HG02885 (cell line): ENCODE results near the gene ARHGAP9.

Experiments
- ATAC-seq: cut with Tn5 transposase; IDR thresholded peaks from one replicate; pipeline ENCODE4 v1.9.1; 2021; ENCODE audit warnings: mild to moderate bottlenecking; ENCODE audit not compliant: unreplicated experiment, poor library complexity

Gene ARHGAP9

DNA sequence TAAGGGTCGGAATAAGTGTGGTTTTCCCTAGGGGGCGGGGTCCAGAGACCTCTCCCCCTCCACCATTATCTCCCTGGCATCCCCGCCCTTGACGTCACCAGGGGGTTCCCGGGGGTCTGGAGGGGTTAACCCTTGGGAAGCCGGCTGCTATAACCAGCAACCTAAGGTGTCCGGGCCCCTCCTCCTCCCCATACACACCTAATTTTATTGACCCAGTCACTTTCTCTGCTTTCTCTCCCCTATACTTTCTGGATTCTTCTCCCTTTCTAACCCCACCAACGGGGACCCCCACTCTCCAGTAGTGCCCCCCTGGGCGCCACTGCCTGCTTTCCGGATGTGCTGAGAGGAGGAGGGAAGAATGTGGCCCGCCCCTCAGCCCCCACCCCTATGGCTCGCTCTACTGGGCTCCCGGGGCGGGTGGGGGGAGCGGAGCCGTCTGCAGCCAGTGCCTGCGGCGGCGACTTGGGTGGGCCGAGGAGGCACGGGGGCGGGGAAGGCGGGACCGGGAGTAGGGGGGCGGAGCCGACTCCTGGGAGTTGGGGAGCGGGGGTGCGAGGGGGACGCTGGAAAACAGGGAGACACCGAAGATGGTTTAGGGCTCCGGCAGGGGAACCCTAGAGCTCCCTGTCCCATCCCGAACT is 18.3 kb downstream of the ARHGAP9 start:
- no peak for ATAC-seq

DNA sequence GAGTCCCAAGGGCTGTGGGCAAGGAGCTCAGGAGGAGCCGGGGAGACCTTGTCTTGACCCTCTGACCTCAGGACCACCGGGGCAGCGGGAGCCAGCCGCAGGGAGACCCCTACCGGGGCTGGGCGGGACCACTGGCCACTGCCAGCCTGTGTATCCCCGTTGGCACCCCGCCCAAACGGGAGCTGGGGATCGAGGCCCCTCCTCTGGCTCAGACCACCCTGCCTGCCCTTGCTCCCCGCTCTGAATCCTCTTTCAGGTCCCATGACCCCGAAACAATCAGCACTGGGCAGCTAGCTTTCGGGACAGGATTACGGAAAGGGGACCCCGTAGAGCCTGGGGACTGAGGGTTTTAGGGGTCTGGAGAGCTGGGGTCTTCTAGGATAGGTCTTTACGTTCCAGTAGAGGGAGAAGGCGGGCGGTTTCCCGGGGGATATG is 18.8 kb downstream of the ARHGAP9 start:
- ATAC-seq, result no peak

DNA sequence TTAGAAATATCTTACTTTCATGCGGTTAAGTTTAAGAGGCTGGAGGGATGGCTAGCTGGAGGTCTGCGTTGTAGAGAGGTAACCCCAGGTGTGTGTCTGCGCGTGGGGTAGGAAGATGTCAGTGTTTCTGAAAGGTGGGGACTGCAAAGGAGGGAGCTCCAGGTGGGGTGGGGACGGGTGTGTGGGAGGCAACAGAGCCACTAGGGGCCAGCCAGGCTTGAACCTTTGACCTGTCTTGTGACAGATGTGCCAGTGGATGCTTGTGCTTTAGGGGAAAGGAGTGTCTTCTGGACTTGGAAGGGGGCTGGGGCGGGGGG is 19.2 kb downstream of the ARHGAP9 start:
- ATAC-seq, result no peak

DNA sequence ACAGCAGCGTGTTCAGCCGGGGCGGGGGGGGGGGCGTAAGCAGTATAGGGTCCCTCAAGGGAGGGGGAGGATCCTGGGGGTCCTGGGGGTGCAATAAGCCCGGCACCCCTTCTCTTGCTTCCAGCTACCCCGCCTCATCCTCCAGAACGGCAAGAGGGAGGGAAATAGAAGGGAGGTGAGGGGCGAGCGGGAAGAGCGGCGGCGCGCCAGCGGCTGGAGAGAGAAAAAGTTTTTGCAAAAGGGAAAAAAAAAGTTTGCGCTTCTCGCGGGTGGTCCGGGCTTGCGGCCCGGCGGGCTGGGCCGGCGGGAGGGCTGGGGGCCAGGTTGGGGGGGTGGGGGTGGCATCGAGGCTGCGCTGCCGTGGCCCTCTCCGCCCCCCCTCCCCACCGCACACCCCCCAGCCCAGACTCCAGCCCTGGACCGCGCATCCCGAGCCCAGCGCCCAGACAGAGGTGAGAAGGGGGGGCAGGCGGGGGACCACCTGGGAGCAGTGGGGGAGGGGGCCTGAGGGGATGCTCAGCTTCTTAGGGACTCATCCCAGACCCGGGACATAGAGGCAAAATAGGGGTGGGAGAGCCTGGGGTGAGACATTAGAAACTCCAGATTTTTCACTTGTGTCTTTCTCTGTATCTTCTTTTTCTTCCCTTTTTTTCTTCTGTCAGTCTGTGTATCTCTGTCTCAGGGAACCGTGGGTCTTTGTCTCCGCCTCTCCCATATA is 19.8 kb downstream of the ARHGAP9 start, which contains the start of gene GLI1:
Gene GLI1, plus strand, starts transcription at position 36 of the 718 bp plus-strand sequence. CDS start 3,907 bp downstream, outside the sequence.
- ATAC-seq, result no peak

DNA sequence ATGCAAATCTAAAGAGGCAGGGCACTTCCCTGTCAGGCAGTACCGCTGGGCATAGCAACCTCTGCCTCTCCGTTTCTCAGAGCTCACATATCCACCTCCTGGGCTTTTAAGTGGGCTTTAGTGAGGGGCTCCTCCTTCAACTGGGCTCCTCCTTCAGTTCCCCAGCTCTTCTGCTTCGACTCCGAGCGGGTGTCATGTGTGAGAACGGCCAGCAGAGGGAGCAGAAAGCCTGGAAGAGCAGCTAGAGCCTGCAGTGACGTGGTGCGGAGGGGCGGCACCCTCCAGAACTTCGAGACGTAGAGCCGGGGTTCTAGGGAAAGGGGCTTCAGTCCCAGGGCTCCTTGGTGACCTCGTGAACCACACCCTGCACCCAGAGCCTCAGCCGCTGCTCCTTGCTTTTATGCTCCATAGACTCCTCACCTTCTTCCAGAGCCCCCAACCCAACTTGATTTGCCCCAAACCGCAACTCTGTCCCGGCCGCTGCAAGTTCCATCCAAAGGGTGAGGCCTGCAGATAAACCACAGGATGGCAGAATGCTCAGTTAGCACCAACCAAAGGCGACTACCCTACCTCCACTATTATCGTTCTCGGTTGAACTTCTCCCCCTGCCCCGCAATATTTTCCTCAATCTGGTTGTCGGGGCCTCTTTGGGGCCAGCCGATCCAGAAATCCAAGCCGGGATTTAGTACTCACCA is 20.5 kb downstream of the ARHGAP9 start:
- ATAC-seq, result peak; percentile 60

DNA sequence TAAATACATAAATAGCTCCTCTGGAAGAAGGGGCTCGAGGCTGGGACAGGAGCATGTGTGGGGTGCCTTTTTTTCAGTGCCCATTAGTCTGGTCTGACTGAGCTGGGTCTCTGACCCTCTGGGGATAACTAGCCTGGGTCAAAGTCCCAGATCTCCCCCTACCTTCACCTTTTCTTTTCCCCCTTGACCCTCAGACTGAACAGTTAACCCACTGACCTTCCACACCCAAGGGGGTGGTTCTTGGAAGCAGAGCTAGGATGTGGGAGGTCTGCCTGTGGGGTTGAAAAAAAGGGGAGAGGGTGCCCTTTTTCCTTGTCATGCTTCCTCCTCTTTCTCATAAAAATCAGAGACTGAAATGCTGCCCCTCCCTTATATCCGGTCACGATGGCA is 21.0 kb downstream of the ARHGAP9 start:
- ATAC-seq, result no peak

DNA sequence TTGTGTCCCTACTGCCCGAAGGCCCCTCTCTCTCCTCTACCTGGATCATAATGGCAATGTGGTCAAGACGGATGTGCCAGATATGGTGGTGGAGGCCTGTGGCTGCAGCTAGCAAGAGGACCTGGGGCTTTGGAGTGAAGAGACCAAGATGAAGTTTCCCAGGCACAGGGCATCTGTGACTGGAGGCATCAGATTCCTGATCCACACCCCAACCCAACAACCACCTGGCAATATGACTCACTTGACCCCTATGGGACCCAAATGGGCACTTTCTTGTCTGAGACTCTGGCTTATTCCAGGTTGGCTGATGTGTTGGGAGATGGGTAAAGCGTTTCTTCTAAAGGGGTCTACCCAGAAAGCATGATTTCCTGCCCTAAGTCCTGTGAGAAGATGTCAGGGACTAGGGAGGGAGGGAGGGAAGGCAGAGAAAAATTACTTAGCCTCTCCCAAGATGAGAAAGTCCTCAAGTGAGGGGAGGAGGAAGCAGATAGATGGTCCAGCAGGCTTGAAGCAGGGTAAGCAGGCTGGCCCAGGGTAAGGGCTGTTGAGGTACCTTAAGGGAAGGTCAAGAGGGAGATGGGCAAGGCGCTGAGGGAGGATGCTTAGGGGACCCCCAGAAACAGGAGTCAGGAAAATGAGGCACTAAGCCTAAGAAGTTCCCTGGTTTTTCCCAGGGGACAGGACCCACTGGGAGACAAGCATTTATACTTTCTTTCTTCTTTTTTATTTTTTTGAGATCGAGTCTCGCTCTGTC is 22.8 kb downstream of the ARHGAP9 start:
- ATAC-seq, result no peak

DNA sequence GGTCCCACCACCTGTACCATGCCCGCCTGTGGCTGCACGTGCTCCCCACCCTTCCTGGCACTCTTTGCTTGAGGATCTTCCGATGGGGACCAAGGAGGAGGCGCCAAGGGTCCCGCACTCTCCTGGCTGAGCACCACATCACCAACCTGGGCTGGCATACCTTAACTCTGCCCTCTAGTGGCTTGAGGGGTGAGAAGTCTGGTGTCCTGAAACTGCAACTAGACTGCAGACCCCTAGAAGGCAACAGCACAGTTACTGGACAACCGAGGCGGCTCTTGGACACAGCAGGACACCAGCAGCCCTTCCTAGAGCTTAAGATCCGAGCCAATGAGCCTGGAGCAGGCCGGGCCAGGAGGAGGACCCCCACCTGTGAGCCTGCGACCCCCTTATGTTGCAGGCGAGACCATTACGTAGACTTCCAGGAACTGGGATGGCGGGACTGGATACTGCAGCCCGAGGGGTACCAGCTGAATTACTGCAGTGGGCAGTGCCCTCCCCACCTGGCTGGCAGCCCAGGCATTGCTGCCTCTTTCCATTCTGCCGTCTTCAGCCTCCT is 23.4 kb downstream of the ARHGAP9 start:
- ATAC-seq, result no peak

DNA sequence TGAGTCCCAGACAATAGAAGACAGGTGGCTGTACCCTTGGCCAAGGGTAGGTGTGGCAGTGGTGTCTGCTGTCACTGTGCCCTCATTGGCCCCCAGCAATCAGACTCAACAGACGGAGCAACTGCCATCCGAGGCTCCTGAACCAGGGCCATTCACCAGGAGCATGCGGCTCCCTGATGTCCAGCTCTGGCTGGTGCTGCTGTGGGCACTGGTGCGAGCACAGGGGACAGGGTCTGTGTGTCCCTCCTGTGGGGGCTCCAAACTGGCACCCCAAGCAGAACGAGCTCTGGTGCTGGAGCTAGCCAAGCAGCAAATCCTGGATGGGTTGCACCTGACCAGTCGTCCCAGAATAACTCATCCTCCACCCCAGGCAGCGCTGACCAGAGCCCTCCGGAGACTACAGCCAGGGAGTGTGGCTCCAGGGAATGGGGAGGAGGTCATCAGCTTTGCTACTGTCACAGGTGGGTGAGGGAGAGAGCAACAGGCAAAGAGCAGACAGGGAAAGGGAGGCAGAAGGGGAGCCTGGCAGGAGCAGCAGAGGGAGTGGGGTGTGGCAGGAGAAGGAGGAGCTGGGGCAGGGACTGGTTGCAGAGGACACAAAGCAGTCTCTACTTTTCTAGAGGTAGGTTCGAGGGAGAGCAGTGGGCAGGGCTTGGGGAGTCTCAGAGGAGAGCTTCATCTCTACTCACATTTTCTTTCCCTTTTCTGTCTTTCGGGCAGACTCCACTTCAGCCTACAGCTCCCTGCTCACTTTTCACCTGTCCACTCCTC is 24.1 kb downstream of the ARHGAP9 start:
- ATAC-seq, result no peak

DNA sequence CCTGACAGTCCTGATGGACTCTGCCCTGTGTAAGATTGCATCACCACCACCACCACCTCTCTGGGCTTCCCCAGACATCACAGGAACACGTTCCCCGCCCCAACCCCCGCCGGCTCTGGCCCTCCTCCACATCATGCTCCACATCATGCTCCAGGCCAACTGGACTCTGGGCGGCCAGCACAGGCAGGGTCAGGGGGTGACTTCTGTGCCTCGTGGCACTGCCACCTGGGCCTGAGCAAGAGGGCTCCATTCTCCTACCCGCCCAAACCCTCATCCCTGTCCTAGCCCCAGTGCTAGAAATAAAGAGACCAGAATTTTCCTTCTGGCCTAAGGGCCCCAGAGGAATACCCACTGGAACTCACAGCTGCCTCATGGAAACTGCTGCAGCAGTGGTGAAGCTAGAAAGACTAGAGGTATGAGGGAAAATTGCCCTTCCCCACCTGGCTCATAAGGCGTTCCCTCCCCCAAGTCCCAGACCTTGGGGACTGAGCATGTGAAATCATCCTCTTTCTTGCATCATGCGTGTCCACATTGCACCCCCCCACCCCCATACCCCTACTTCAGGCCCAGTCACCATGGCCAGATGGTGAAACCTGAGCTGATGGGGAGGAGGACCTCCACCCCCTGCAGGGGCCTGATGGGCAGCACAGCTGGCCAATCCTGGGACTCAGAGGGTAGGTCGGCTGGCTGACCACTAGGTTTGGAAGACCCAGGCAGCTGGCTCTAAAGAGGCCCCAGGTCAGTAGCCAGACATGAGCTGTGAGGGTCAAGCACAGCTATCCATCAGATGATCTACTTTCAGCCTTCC is 24.9 kb downstream of the ARHGAP9 start, which contains the start of gene INHBE:
Gene INHBE, plus strand, starts transcription at position 742 of the 808 bp plus-strand sequence. CDS start 230 bp downstream, outside the sequence.
- no peak for ATAC-seq

DNA sequence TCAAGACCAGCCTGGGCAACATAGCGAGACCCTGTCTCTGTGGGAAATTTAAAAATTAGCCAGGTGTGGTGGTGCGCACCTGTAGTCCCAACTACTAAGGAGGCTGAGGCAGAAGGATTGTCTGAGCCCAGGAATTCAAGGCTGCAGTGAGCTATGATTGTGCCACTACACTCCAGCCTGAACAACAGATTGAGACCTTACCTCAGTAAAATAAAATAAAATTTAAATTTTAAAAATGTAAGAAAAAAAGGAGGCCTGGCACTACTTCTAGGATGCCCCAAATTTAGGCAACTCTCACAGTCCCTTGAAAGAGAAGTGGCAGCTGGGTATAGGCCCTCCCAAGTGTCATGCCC is 25.5 kb downstream of the ARHGAP9 start:
- ATAC-seq, result no peak

DNA sequence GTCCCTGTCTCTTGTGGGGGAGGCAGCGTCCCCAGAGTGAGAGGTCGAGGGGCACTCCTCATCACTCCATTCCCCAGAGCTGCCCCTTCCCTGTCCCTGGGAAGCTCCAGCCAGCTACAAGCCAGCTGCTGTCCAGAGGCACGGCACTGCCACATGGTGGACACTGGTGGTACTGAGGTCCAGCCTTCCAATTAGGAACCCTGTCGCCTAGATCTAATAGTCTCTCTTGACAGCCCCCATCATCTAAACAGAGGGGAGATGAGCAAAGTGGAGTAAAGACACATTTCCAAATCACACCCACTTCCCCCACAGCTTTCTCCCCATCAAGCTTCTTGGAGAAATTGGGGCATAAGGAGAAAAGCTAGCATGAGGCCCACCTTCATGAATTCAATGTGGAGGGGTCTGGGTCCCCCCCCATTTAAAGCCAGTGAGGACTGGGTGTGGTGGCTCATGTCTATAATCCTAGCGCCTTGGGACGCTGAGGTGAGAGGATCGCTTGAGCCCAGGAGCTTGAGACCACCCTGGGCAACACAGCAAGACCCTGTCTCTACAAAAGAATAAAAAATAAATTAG is 26.6 kb downstream of the ARHGAP9 start:
- peak; percentile 70 for ATAC-seq

DNA sequence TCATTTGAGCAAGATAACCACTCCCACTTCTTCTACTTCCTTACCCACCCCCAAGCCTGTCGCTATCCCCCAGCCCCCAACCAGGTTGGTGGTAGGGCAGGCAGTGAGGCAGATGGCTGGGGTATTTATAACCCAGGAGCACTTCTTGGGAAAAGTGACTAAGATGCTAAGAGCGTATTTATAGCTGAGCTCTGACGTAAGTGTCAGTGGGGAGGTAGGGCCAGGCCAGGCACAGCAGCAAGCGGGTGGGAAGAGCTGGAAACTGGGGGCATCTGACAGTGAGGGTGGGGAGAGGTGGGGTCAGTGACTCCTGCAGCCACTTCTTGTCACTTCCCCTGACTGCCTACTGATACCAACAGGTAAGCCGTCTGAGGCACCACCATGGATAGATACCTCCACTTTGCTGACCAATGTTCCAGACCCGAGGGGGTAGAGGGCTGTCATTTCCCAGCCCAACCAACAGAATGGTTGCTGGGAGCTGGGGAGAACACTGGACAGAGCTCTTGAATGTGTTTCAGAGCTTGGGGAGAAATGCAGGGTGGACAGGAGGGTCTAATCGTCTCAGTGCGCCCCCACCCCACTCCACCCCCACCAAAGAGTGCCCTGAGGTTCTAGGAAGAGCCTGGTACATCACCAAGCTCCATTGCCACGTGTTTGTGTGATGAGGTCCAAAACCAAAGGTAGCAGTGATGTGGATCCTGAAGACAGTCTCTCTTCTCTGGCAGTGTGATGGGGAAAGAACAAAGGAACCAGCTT is 27.3 kb downstream of the ARHGAP9 start:
- ATAC-seq, result no peak

DNA sequence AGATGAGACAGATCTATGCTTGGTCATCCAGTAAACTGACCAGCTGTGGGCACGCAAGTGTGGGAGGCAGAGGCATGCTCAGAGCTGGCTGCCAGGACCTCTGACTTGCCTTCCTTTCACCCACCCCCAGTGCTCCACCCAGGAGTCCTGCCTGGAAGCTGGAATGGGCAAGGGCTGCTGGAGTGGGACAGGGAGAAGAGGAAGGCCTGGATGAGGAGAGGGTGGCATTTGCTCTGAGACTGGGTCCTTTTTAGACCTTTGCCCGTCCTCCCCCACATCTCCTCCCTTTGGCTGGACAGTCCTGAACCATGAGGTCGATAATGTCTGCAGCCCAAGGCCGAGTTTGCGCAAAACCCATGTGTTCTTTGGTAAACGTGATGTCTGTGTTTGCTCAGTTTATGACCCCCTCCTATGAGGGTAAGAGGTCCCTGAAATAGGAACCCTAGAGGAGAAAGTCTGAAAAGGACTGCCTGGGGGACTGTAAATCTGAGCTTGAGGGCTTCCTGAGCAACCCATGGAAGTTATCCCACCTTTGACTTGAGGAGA is 28.4 kb downstream of the ARHGAP9 start:
- ATAC-seq, result no peak

DNA sequence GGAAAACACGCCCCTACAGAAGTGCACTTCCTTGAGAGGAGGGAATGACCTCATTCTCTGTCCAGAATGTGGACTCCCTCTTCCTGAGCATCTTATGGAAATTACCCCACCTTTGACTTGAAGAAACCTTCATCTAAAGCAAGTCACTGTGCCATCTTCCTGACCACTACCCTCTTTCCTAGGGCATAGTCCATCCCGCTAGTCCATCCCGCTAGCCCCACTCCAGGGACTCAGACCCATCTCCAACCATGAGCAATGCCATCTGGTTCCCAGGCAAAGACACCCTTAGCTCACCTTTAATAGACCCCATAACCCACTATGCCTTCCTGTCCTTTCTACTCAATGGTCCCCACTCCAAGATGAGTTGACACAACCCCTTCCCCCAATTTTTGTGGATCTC is 29.6 kb downstream of the ARHGAP9 start:
- no peak for ATAC-seq

DNA sequence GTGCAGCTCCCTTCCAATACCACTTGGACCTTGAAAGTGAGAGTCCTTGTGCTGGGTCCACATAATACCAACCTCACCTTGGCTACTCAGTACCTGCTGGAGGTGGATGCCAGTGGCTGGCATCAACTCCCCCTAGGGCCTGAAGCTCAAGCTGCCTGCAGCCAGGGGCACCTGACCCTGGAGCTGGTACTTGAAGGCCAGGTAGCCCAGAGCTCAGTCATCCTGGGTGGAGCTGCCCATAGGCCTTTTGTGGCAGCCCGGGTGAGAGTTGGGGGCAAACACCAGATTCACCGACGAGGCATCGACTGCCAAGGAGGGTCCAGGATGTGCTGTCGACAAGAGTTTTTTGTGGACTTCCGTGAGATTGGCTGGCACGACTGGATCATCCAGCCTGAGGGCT is 30.3 kb downstream of the ARHGAP9 start:
- ATAC-seq, result no peak

DNA sequence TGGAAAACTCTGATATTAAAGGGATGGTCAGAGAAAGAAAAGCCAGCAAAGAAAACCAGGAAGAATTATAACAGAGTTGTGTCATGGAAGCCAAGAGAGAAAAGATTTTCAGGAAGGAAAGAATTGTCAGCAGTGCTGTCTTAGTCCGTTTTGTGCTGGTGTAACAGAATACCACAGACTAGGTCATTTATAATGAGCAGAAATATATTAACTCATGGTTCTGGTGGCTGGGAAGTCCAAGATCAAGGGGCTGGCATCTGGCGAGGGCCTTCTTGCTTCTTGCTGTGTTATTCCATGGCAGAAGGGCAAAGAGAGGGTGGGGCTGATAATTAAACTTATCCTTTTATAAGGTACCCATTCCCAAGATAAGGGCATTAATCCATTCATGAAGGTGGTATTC is 31.0 kb downstream of the ARHGAP9 start:
- ATAC-seq, result no peak
